GM12864 (cell line): ENCODE measurements around the gene DENND1A.

ENCODE experiments used
- DNase-seq: peaks from one replicate; pipeline ENCODE4 v3.0.0-alpha.2; 2011; ENCODE audit warnings: low read depth
- H3K4me3 ChIP-seq: 2 replicates; pipeline ENCODE4 v1.5.1; 2011; ENCODE audit warnings: mild to moderate bottlenecking, low read depth, low read length, control low read depth
- CTCF ChIP-seq: IDR thresholded peaks from 2 replicates; pipeline ENCODE4 v1.5.1; 2011; ENCODE audit warnings: low read depth, mild to moderate bottlenecking, moderate library complexity, low read length, control low read depth, inconsistent platforms; ENCODE audit errors: missing control alignments

Gene DENND1A

DNA sequence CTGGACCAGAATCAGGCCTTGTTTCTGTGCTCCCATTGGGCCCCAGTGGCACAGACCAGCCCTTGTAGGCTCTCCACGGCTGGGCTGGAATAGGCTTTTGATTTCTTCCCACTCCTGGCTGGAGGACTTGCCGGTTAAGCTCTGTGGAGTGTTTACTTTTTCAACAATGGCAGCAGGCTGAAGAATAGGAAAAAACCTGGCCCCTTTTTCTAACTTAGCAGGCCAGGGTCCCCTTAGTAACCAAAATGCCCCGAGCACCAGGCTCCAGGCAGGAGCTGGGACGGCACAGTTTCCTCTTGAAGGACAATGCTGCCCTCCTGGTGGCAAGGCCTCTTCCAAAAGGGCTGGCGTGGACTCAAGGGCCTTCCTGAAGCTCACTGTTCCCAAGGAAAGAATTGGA is 343.7 kb downstream of the DENND1A start:
- no peak for TF ChIP-seq CTCF
- no peak overlapping the region for H3K4me3 ChIP-seq
- DNase-seq, result no peak

DNA sequence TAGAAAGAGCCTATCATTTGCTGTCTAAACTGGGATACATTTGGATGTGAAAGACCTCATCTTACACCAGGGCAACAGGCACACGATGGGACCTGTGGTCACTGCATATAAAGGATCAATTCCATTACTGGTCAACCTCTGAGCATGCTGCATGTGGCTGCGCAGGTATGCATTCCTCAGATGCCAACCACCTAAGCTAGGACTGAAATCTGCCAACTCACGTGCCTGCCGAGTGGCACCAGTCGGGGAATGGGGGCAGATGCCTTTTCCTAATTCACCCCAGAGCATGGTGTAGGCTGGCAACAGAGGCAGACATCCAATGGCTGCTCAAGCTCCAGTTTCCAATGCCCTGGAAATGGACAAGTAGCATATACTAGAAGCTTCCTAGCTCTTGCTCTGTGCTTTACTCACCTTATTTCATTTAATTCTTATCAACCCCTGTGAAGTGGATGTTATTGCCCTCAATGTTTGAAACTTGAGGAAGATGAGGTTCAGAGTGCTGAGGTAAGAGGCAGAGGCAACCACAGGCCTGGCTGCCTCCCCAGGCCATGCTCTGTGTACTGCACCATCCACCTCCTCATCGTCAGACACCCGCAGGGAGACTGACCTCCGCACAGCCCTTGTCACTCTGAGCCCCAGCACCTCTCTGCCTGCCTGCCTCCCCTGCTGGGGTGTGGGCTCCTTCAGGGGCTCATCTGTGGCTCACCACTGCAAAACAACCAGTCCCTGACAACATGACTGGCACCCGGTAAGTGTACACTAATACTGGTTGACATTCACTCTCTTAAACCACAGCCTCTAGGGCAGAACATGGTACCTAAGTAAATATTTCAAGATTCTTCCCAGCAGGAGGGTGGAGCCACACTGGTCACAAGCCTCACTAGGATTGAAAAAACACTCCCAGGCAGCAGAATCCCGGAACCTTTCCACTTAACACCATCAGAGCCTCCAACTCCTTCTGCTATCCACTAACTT is 345.4 kb downstream of the DENND1A start:
- DNase-seq, result no peak
- no peak for TF ChIP-seq CTCF
- no peak overlapping the region for H3K4me3 ChIP-seq

DNA sequence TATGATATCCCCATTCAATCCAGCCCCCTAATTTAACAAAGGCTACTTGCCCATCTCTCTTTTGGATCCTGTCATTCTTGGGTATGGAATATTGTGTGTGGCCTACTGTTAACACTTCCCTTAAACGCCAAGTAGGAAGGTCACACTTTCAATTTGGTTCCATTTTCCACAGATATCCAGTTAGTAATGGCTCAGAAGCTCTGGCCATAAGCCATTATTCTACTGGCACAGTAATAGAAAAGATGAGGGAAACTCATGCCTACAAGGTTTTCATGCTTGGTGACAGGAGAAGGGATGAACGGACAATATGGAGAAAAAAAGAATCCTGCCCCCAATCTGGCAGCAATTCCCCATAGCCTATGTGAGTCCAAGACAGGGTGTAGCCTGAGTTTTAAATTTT is 346.3 kb downstream of the DENND1A start:
- no peak for TF ChIP-seq CTCF
- no peak for DNase-seq
- no peak overlapping the region for H3K4me3 ChIP-seq

GRCh38 chr9:123571240-123571639 is 358.7 kb downstream of the DENND1A start:
- no peak for TF ChIP-seq CTCF
- no peak for DNase-seq

GRCh38 chr9:123568691-123569688 is 360.9 kb downstream of the DENND1A start:
- H3K4me3 ChIP-seq, result no peak overlapping the region
- TF ChIP-seq CTCF, result no peak
- no peak for DNase-seq

More at GRCh38 chr9:123571240-123571639, 358.7 kb downstream of the DENND1A start:
- no peak overlapping the region for H3K4me3 ChIP-seq

GRCh38 chr9:123567013-123567412 is 362.9 kb downstream of the DENND1A start:
- no peak for DNase-seq
- TF ChIP-seq CTCF, result no peak
- no peak overlapping the region for H3K4me3 ChIP-seq
